K562 (cell line): ENCODE data around the gene CACNA1I. TPM values are rescaled to one million over a fixed set of nuclear protein-coding genes. Genes with fewer than 3 reads are reported as not detected.

Source experiments
- polyA plus RNA-seq, 8 experiments: library from polyadenylated mRNA; depleted of rRNA in 4 of 8; stranded (reverse) in 5 of 8; unstranded in 3 of 8; fragments of >200 nt; fragmentation: Nextera tagmentation in 2 of 8; fragmentation: Illumina TruSeq in 1 of 8; extraction: Ambion mirVana in 2 of 8; extraction: Trizol in 1 of 8; gene quantifications; 2 replicates each; pipeline versions ENCODE4 v1.2.1 to v1.2.3, GENCODE V29; 2011 to 2014; ENCODE audit warnings: inconsistent platforms in 1 of 8, missing spikeins in 1 of 8
- total RNA-seq, 7 experiments: library from RNA; depleted of rRNA in 6 of 7; stranded (reverse); fragments of >200 nt in 6 of 7; fragmentation: Illumina TruSeq in 2 of 7; extraction: Trizol in 2 of 7; gene quantifications; 2 replicates each; pipeline versions ENCODE4 v1.2.1 to v1.2.3, GENCODE V29; 2011 to 2021; ENCODE audit warnings: low replicate concordance in 1 of 7
- TF ChIP-seq, protein P1 (sequence below): fragments of 200-600 bp; sonication (generic); IDR thresholded peaks from one replicate; pipeline ENCODE4 v1.6.1; 2012; ENCODE audit warnings: mild to moderate bottlenecking, low read depth, low read length, inconsistent platforms

Gene CACNA1I
- total and polyA plus RNA-seq, 9 of the 15 experiments (the other 6 are each of a cell fraction or from before 2014, with no cell fraction given), result 0.01 to 0.79 (median 0.32) TPM; not detected in 1

DNA sequence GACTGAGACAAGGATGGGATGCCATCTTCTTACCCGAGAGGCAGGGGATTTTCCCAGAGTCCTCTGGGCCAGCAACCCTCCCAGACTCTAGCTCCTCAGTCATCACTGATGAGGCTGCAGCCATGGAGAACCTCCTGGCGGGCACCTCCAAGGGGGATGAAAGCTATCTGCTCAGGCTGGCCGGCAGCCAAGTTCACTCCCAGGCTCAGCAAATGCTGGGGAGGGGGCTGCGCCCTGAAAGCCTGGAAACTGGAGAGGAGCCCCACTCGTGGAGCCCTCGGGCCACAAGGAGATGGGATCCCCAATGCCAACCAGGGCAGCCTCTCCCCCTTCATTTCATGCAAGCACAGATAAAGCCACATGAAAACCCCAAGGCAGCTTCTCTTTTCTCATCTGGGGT is 75.0 kb downstream of the CACNA1I start (continued):
- TF ChIP-seq, protein P1, sequence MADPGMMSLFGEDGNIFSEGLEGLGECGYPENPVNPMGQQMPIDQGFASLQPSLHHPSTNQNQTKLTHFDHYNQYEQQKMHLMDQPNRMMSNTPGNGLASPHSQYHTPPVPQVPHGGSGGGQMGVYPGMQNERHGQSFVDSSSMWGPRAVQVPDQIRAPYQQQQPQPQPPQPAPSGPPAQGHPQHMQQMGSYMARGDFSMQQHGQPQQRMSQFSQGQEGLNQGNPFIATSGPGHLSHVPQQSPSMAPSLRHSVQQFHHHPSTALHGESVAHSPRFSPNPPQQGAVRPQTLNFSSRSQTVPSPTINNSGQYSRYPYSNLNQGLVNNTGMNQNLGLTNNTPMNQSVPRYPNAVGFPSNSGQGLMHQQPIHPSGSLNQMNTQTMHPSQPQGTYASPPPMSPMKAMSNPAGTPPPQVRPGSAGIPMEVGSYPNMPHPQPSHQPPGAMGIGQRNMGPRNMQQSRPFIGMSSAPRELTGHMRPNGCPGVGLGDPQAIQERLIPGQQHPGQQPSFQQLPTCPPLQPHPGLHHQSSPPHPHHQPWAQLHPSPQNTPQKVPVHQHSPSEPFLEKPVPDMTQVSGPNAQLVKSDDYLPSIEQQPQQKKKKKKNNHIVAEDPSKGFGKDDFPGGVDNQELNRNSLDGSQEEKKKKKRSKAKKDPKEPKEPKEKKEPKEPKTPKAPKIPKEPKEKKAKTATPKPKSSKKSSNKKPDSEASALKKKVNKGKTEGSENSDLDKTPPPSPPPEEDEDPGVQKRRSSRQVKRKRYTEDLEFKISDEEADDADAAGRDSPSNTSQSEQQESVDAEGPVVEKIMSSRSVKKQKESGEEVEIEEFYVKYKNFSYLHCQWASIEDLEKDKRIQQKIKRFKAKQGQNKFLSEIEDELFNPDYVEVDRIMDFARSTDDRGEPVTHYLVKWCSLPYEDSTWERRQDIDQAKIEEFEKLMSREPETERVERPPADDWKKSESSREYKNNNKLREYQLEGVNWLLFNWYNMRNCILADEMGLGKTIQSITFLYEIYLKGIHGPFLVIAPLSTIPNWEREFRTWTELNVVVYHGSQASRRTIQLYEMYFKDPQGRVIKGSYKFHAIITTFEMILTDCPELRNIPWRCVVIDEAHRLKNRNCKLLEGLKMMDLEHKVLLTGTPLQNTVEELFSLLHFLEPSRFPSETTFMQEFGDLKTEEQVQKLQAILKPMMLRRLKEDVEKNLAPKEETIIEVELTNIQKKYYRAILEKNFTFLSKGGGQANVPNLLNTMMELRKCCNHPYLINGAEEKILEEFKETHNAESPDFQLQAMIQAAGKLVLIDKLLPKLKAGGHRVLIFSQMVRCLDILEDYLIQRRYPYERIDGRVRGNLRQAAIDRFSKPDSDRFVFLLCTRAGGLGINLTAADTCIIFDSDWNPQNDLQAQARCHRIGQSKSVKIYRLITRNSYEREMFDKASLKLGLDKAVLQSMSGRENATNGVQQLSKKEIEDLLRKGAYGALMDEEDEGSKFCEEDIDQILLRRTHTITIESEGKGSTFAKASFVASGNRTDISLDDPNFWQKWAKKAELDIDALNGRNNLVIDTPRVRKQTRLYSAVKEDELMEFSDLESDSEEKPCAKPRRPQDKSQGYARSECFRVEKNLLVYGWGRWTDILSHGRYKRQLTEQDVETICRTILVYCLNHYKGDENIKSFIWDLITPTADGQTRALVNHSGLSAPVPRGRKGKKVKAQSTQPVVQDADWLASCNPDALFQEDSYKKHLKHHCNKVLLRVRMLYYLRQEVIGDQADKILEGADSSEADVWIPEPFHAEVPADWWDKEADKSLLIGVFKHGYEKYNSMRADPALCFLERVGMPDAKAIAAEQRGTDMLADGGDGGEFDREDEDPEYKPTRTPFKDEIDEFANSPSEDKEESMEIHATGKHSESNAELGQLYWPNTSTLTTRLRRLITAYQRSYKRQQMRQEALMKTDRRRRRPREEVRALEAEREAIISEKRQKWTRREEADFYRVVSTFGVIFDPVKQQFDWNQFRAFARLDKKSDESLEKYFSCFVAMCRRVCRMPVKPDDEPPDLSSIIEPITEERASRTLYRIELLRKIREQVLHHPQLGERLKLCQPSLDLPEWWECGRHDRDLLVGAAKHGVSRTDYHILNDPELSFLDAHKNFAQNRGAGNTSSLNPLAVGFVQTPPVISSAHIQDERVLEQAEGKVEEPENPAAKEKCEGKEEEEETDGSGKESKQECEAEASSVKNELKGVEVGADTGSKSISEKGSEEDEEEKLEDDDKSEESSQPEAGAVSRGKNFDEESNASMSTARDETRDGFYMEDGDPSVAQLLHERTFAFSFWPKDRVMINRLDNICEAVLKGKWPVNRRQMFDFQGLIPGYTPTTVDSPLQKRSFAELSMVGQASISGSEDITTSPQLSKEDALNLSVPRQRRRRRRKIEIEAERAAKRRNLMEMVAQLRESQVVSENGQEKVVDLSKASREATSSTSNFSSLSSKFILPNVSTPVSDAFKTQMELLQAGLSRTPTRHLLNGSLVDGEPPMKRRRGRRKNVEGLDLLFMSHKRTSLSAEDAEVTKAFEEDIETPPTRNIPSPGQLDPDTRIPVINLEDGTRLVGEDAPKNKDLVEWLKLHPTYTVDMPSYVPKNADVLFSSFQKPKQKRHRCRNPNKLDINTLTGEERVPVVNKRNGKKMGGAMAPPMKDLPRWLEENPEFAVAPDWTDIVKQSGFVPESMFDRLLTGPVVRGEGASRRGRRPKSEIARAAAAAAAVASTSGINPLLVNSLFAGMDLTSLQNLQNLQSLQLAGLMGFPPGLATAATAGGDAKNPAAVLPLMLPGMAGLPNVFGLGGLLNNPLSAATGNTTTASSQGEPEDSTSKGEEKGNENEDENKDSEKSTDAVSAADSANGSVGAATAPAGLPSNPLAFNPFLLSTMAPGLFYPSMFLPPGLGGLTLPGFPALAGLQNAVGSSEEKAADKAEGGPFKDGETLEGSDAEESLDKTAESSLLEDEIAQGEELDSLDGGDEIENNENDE, result no peak
